Colon (tissue), 2 donors: ENCODE data around the gene RNF19B.
"Not testable (repeated sequence)": the region's sequence is repeated elsewhere in the genome, so short reads cannot be mapped to it uniquely, and the experiment has no call there.

Experiments
- FAIRE-seq: peaks from 2 replicates; lab custom pipeline; 2012; peaks lifted over from hg19 to GRCh38; lab: Jason Lieb, UNC
- donor health status: control.
- donor health status: control.

The RNF19B gene

DNA sequence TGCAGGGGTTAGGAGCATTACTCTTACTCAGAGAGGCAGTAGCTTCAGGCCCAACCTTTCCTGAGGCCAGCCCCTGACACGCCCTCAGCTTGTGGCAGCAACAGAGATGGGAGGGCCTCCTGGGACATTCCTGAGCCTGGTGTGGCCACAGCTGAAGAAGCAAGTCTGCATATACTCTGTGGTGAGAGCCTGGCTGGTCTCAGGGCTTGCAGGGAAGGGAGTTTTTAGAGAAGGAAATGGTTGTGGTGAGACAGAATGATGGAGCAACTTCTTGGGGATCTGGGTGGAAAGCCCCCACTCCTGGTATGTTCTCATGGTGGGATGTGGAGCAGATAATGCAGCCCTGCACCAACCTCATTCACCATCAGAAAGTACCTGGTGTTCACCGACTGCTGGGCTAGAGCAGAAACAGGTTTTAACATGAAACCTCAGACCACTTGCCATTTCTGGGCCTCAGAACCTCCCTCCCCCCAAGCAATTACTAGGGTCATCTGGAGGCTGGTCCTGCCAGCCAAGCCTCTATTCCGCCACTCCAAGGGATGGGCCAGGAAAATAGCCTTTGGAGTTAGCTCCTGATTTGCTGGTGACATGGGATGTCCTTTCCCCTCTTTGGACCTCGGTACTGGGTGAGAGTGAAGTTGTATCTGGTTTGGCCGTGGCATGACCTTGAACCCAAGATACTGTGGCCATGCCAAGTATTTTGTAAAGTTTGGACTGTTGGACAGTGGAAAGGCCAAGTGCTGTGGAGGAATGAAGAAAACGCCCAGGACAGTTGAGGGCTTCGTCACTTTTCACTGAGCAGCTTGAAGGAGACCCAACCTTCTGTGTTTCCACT lies 28.1 kb upstream of the RNF19B start:
- no peak for FAIRE-seq

DNA sequence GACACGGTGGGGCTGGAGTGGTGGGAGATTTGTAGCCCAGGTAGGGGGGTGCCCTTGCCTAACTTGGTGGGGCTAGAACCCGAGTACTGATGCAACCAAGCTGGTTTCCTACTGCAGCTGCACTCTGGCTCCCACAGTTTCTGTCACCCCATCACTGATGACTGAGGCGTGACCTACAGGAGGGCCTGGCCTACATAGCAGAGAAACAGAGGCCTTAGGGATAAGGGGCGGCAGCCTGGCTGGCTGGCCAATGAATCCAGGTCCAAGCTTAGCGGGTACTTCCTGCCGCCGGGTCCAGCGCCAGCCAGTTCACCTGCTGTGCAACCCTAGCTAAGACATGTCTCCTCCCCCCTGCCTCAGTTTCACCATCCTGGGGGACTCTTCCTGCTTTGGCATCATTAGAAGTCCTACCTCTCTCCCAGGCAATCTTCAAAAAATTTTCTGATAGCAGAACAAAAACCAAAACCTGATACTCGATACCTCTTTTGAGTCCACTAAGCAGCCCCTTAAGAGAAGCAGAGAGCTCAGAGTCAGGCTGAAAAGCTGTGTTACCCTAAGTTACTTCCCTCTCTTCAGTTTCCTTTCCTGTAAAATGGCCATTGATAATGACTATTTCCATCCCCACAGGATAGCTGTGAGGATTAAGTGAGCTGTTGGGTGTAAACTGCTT lies 27.3 kb upstream of the RNF19B start:
- FAIRE-seq, result no peak

DNA sequence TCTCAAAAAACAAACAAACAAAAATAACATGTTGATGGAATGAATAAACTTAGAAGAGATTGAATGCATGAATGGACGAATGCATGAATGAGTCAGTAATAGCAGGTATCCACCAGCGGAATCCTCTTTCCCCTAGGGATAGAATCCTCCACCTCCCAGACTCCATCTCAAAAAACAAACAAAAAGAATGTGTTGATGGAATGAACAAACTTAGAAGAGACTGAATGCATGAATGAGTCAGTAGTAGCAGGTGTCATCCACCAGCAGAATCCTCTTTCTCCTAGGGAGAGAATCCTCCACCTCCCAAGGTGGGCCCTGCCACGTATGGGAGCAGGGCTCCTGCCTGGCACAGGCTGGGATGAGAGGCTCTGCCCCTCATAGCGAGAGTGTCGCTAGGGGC lies 26.8 kb upstream of the RNF19B start:
- no peak for FAIRE-seq

DNA sequence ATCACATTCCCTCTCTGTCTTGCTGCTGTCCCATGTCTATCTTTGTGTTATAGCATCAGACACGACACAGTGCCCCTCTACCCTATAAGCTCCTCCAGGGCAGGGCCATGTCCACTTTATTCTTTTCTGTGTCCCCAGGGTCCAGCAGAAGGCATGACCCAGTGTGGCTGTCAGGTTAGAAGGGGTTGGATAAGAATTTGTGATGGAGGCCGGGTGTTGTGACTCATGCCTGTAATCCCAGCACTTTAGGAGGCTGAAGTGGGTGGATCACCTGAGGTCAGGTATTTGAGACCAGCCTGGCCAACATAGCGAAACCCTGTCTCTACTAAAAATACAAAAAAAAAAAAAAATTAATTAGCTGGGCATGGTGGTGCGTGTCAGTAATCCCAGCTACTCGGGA lies 26.3 kb upstream of the RNF19B start:
- no peak for FAIRE-seq

DNA sequence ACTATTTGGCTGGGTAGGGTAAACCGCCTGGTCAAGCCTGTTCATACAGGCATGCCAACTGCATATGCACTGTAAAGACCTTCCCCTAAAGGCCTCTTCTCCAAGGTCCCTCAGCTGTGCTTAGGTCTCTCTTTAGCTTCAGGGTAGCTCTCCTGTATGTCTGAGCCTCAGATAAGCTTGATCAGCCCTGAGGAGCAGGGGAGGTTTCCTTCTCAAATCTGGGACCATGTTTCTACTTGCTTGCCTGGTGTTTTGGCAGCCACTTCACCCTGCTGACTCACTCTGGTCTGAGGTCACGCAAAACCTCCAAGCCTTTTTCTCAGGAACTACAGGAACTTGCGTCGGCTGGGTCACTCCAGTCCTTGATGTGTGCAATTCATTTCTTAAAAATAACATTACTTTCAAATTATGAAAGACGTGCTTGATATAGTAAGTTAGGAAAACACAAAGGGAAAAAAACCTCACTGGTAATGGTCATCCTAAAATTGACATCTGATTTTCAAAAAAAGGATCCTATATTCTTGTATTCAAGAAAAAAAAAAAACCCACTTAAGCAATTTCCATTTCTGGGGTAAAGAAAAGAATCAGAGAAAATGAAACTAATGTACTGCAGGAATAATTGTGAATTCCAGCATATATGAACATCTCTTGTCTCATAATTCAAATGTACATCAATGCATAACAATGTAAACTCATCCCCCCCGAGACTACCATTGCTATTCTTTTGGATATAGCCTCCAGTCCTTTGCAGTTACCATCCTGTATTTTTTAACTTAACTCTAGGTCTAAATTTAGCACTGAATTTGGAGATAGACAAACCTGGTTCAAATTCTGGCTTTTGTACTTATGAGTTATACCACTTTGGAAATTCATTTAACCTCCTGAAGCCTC lies 24.8 kb upstream of the RNF19B start:
- FAIRE-seq, result no peak

DNA sequence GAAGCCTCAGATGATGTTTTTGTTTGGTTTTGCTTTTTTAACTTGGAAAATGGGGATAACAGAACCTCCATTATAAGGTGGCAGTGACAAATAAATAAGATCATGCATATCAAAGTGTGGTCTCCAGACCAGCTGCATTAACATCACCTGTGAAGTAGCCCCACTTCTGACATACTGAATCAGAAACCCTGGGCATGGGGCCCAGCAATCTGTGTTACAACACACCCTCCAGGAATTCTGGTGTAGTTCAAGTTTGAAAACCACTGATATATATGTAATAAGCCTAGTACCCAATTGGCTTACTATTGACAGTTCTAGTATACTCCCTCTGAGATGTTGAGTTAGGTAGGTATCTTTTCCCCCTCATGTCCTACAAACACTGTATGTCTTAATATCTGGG lies 24.1 kb upstream of the RNF19B start:
- FAIRE-seq, result no peak

DNA sequence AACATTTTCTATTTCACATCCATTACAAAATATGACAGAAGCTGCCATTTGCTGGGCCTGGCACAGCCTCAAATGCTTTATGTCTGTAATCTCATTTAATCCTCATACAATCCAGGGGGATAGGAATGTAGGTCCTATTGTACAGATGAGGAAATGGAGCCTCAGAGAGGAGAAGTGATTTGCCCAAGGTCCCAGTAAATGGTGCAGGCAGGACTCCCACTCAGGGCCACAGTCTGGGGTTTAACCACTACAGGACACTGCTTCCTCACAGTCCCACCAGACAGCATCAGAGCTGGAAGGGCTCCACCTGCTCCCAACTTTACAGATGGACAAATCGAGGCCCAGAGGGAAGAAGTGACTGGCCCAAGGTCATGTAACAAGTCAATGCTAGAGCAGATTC lies 20.6 kb upstream of the RNF19B start:
- FAIRE-seq, result no peak

DNA sequence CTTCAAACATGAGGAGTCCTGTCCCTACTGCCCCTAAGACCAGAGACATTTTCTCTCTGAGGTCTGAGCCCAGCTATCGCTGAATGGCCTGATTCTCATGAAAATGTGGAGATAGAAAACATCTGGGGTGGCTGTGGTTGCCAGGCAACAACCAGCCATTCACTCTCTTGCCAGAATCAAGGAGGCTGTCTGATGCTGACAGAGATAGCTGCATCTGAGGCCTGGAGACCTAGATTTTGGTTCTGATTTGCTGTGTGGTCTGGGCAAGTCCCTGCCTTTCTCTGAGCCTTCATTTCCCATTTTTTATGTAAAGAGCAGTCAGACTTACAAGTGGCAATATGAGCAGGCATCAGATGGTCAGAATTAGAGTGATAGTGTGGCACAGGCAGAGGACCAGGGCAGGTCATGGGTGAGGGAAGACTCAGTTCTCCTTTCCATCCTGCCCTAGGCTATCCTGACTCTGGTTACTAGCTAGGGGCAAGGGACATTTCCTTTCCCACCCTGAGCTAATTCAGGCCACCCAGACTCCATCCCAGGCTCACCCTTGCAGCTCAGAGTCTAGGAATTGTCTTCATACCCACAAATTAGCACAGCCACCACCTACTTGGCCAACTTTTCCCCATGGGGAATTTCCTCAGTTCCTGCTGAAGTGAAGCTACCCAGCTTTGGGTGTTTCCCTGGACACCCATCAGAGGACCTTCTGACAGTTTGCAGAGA lies 20.0 kb upstream of the RNF19B start:
- FAIRE-seq, result no peak

DNA sequence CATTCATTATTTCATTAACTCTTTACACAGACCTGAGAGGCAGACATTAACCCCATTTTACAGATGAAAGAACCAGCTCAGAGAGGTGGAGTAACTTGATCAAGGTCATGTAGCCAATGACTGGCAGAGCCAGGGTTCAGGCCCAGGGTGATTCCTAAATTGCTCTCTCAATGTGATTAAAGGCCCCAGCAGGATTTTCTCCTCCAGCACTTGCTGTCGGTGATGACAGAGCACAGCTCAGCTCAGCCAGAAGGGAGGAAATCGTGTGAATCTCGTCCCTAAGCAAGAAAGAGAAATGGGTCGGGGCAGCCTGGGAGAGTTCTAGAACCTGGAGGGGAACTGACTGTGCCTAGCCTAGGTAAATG lies 19.5 kb upstream of the RNF19B start:
- no peak for FAIRE-seq

DNA sequence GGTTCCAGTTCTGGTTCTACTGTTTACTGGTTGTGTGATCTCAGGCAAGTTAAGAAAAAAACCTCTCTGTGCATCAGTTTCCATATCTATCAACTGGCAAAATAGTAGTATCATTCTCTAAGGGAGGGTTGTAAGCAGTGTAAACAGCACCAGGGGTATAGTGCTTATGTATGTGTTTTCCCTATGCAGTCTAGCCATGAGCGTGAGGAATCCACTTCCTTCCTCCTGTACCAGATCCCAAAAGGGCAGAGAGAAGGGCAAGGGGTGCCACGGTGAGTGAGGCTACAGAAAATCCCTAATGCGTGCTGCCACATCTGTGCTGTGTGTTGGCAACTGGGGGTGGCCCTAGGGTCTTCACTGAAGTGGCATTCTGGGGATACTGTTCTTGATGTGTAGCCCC lies 18.4 kb upstream of the RNF19B start:
- no peak for FAIRE-seq

DNA sequence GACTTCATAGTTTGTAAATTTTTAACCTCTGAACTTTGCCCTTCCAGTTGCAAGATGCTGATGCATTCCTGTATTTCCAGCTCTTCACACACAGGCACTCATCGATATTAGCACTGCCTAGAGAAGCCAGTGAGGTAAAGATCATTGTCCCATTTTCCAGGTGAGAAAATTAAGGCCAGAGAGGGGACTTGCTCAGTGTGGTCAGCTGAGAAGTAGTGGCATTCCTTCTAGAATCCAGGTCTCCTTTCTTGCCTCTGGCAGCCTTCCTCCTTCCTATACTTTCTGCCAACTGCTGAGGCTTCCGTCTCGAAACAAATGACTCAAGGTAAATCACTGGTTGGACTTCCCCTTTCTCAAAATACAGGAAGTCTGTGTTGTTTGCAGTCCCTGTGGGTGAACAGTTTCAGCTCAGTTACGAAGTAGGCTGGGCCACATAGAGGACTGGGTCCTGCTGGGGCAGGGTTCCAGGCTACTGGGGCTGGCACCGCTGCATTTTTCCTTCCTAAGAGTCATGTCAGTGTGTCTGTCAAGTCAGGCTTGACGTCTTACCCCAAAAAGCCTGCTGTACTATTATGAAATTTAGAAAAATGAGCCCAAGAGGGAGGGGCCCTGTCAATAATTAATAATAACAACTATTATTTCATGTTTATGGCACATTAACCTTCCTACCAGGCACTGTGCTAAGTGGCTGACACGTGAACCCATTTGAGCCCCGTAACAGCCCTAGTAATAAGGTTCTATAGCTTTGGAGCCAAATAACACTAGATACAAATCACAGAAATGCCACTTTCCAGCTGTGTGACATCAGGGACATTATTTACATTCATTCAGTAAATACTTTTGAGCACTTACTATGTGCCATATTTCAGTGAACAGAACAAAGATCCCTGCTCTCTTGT lies 16.6 kb upstream of the RNF19B start:
- FAIRE-seq, result no peak

DNA sequence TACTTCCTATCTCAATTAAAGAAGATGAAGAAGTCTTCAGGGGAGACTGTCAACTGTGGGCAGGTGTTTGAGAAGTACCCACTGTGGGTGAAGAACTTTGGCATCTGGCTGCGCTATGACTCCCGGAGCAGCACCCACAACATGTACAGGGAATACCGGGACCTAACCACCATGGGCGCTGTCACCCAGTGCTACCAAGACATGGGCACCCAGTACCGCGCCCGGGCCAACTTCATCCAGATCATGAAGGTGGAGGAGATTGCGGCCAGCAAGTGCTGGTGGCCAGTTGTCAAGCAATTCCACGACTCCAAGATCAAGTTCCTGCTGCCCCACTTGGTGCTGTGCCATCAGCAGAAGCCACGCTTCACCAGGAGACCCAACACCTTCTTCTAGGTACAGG lies 15.5 kb upstream of the RNF19B start:
- no peak for FAIRE-seq

DNA sequence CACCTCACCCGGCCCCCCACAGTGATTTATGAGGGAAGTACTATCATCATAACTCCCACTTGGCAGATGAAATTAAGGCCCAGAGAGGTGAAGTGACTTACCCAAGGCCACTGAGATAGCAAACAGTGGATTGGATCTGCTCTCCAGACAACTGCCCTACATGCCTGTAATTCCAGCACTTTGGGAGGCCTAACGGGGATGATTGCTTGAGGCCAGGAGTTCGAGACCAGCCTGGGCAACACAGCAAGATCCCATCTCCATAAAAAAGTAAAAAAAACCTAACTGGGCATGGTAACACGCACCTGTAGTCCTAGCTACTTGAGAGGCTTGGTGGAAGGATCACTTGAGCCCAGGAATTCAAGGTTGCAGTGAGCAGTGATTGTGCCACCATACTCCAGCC lies 14.2 kb upstream of the RNF19B start:
- no peak for FAIRE-seq

DNA sequence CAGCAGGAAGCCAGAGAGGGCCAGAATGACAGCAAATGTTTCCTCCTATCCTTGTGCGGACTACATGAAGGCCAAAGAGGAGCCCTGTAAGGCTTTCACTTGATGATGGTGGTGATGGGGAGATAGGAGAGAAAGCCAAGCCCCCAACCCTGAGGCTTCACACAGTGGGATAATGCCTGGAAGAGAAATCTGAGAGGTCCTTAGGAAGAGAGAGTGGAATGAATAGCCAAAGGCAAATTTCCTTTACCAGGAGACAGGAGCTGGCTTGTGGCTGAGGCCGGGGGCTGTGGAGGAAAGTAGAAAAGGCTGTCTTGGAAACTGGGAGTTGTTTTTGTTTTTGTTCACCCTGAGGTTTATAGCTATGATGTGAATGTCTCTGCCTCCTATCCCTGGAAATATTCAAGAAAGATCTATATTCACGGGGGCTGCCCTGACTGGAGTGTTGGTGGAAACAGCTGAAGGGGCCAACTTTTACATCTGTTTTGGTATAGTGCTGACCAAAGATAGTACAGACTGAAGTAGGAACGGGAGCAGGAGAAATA lies 13.0 kb upstream of the RNF19B start:
- no peak for FAIRE-seq

DNA sequence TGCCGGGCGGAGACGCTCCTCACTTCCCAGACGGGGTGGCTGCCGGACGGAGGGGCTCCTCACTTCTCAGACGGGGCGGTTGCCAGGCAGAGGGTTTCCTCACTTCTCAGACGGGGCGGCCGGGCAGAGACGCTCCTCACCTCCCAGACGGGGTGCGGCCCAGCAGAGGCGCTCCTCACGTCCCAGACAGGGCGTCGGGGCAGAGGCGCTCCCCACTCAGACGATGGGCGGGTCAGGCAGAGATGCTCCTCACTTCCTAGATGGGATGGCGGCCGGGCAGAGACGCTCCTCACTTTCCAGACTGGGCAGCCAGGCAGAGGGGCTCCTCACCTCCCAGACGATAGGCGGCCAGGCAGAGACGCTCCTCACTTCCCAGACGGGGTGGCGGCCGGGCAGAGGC lies 10.4 kb upstream of the RNF19B start:
- not testable (repeated sequence) for FAIRE-seq

DNA sequence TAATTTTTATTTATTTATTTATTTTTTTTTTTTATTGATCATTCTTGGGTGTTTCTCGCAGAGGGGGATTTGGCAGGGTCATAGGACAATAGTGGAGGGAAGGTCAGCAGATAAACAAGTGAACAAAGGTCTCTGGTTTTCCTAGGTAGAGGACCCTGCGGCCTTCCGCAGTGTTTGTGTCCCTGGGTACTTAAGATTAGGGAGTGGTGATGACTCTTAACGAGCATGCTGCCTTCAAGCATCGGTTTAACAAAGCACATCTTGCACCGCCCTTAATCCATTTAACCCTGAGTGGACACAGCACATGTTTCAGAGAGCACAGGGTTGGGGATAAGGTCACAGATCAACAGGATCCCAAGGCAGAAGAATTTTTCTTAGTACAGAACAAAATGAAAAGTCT lies 8.8 kb upstream of the RNF19B start:
- not testable (repeated sequence) for FAIRE-seq

DNA sequence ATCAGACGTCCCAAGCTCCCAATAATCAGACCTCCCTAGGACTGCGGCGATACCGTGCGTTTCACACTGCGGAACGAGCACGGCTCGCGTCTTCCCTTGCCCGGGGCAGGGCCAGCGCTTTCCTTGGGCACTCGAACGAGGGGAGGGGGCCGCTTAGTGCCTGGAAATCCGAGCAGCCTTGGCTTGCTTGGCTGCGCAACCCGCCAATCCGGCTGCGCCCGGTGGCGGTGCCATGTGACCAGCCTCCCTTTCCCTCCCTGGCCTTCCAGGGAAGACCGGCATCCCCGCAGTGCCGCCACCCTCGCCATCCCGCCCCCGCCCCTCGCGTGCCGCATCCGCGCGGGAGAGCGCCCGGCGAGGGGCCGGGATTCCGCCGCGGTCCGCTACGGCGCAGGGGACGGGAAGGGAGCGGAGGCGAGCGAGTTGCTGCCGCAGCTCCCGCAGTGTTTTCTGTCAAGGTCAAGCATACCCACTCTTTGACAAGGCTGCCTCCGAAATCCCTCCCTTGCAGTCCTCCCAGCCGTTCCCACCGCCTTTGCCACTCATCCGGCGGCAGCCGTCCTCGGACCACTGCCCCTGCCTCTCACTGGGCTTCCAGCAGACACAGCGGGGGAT lies 8.3 kb upstream of the RNF19B start:
- FAIRE-seq, result no peak

DNA sequence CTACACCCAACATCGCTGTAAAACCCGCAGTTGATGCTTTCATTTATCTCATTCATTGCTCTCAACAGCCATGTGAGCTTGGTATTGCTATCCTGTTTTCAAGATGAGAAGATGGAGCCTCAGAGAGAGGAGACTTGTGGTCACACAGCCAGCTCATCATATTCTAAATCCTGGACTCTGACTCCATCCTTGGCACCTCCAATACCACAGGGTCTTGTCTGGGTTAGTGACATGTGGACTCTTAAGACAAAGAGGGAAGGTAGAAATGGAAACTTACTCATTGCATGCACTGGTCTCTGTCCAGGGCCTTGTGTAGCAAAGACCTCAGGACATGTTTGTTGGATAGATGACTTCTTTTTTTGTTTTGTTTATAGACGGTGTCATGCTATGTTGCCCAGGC lies 7.0 kb upstream of the RNF19B start:
- FAIRE-seq, result no peak

DNA sequence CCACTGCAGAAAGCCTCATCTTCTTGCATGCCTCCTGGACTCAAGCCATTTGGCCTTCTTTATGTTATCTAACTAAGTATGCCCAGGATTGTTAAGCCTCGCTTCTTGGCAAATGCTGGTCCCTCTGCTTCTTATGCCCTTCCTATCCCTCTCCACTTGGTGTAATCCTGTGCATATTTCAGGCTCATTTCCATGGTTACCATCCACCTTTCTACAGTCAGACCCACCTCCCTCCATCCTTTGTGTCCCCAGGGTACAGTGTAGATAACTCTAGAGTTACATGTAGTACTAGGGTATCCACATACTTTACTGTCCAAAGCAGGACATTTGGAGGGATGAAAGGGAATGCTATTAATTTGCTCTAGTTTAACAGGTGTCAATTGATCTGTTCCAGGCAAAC lies 6.5 kb upstream of the RNF19B start:
- no peak for FAIRE-seq

DNA sequence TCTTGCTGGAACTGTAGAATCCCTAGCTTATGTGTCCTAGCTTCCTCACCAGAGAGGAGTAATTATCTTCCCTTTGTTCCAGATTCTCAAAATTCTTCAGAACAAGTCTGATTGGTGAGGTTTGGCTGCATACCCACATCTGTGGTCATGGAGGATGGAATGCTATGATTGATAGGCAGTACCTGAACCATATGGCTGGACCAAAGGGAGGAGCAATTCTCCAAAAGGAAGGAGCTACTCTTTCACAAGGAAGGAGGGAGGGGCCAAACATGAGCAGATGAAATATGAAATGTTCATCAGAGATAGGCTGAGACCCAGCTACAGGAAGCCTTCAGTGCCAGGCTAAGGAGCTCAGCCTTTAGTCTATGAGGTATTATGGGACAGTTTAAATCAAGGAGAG lies 5.0 kb upstream of the RNF19B start:
- no peak for FAIRE-seq
